IMR-90 (cell line): ENCODE measurements around the gene EID3. TPM values are rescaled to one million over a fixed set of nuclear protein-coding genes. Genes with fewer than 3 reads are reported as not detected.

Experiments
- ATAC-seq: fragments of 200-7000 bp; cut with Tn5 transposase; 2 replicates; pipeline ENCODE4 v1.9.1; 2020; ENCODE audit warnings: low read depth, mild to moderate bottlenecking, moderate library complexity
- BruUV-seq: library from RNA; stranded (reverse); fragments of 400-500 nt; replicated peaks from 2 replicates; lab custom pipeline; 2021; lab: Mats Ljungman, UMichigan
- CTCF ChIA-PET: fragments of 300-600 bp; formaldehyde crosslinking; extraction: SDS; loops from one replicate; lab custom pipeline; 2021; ENCODE audit warnings: antibody characterized with exemption; lab: Yijun Ruan, JAX
- POLR2A ChIA-PET: fragments of 300-600 bp; sonication (Branson Sonifier 250); formaldehyde crosslinking; loops from one replicate; lab custom pipeline; 2022; ENCODE audit warnings: antibody characterized with exemption; ENCODE audit not compliant: unreplicated experiment; lab: Charles Lee
- DNase-seq: peaks from one replicate; pipeline ENCODE4 v3.0.0; 2013
- H2AFZ ChIP-seq: replicated peaks from 2 replicates; pipeline ENCODE3; 2013; ENCODE audit warnings: low read length, mild to moderate bottlenecking; ENCODE audit not compliant: poor library complexity
- H2AK5ac ChIP-seq: 2 replicates; pipeline ENCODE4 v1.6.1; 2013; ENCODE audit warnings: low read depth, low read length, inconsistent platforms
- H2AK9ac ChIP-seq: replicated peaks from 2 replicates; pipeline ENCODE3; 2013; ENCODE audit warnings: mild to moderate bottlenecking, low read depth, low read length, moderate library complexity; ENCODE audit not compliant: poor library complexity
- H2BK120ac ChIP-seq: 2 replicates; pipeline ENCODE4 v1.6.1; 2013; ENCODE audit warnings: low read depth, low read length, inconsistent platforms
- H2BK15ac ChIP-seq: 3 replicates; pipeline ENCODE4 v1.6.1; 2013; ENCODE audit warnings: low read depth, low read length, inconsistent platforms
- H2BK20ac ChIP-seq: 2 replicates; pipeline ENCODE4 v1.6.1; 2013; ENCODE audit warnings: low read depth, mild to moderate bottlenecking, inconsistent platforms, low read length, moderate library complexity
- H2BK5ac ChIP-seq: 2 replicates; pipeline ENCODE4 v1.6.1; 2013; ENCODE audit warnings: mild to moderate bottlenecking, low read depth, low read length, inconsistent platforms; ENCODE audit not compliant: poor library complexity, severe bottlenecking
- H3K14ac ChIP-seq: replicated peaks from 2 replicates; pipeline ENCODE4 v1.6.1; 2013; ENCODE audit warnings: low read depth, low read length, inconsistent platforms
- H3K18ac ChIP-seq: 2 replicates; pipeline ENCODE4 v1.6.1; 2013; ENCODE audit warnings: low read depth, low read length, control low read depth
- H3K23ac ChIP-seq: 2 replicates; pipeline ENCODE4 v1.6.1; 2013; ENCODE audit warnings: low read depth, low read length, inconsistent platforms
- H3K27ac ChIP-seq: 2 replicates; pipeline ENCODE4 v1.5.1; 2013; ENCODE audit warnings: mild to moderate bottlenecking, control low read depth, low read length; ENCODE audit not compliant: insufficient read depth
- H3K27me3 ChIP-seq: 2 replicates; pipeline ENCODE4 v1.6.1; 2013; ENCODE audit warnings: low read length; ENCODE audit not compliant: control insufficient read depth, insufficient read depth
- H3K36me3 ChIP-seq: 2 replicates; pipeline ENCODE4 v1.6.1; 2013; ENCODE audit warnings: low read length, mixed read lengths; ENCODE audit not compliant: control insufficient read depth, insufficient read depth
- H3K4ac ChIP-seq: 2 replicates; pipeline ENCODE4 v1.6.1; 2013; ENCODE audit warnings: low read depth, low read length, inconsistent platforms
- H3K4me1 ChIP-seq: 2 replicates; pipeline ENCODE4 v1.6.1; 2013; ENCODE audit warnings: low read length, mixed read lengths; ENCODE audit not compliant: control insufficient read depth, insufficient read depth
- H3K4me2 ChIP-seq: 2 replicates; pipeline ENCODE4 v1.6.1; 2013; ENCODE audit warnings: low read depth, mild to moderate bottlenecking, control low read depth, low read length, moderate library complexity
- H3K4me3 ChIP-seq: 2 replicates; pipeline ENCODE4 v1.5.1; 2013; ENCODE audit warnings: low read depth, mild to moderate bottlenecking, control low read depth, low read length, moderate library complexity; ENCODE audit not compliant: insufficient read depth
- H3K56ac ChIP-seq: 2 replicates; pipeline ENCODE4 v1.6.1; 2013; ENCODE audit warnings: low read length, inconsistent platforms; ENCODE audit not compliant: insufficient read depth; ENCODE audit errors: extremely low read depth
- H3K79me1 ChIP-seq, 2 experiments: 2 replicates each; pipeline ENCODE4 v1.6.1; 2013; ENCODE audit warnings: low read length in 2 of 2, inconsistent platforms in 1 of 2, low read depth in 1 of 2
- H3K9ac ChIP-seq: 2 replicates; pipeline ENCODE4 v1.6.1; 2013; ENCODE audit warnings: low read depth, low read length, control low read depth
- H3K9me1 ChIP-seq: 2 replicates; pipeline ENCODE4 v1.6.1; 2013; ENCODE audit warnings: low read length, inconsistent platforms; ENCODE audit not compliant: insufficient read depth
- H3K9me3 ChIP-seq: 2 replicates; pipeline ENCODE4 v1.6.1; 2013; ENCODE audit warnings: low read length; ENCODE audit not compliant: control insufficient read depth, insufficient read depth
- H4K20me1 ChIP-seq: 2 replicates; pipeline ENCODE4 v1.6.1; 2013; ENCODE audit warnings: low read length, inconsistent platforms; ENCODE audit not compliant: insufficient read depth
- H4K5ac ChIP-seq: 2 replicates; pipeline ENCODE4 v1.6.1; 2013; ENCODE audit warnings: mild to moderate bottlenecking, low read depth, low read length, control low read depth
- H4K8ac ChIP-seq, 2 experiments: 2 replicates each; pipeline ENCODE4 v1.6.1; 2013; ENCODE audit warnings: low read depth in 2 of 2, low read length in 2 of 2, control low read depth in 1 of 2, inconsistent platforms in 1 of 2
- H4K91ac ChIP-seq: 2 replicates; pipeline ENCODE4 v1.6.1; 2013; ENCODE audit warnings: low read depth, low read length, inconsistent platforms; ENCODE audit not compliant: insufficient read depth
- CEBPB ChIP-seq: IDR thresholded peaks from 2 replicates; pipeline ENCODE4 v1.6.1; 2012; ENCODE audit warnings: low read depth, low read length, improper control_type of control experiment
- MAFK ChIP-seq: IDR thresholded peaks from 2 replicates; pipeline ENCODE4 v1.6.1; 2012; ENCODE audit warnings: low read depth, low read length, improper control_type of control experiment
- MXI1 ChIP-seq: IDR thresholded peaks from 2 replicates; pipeline ENCODE4 v1.6.1; 2012; ENCODE audit warnings: low read depth, mild to moderate bottlenecking, low read length, moderate library complexity, borderline replicate concordance
- NFE2L2 ChIP-seq: fragments of 150-350 bp; IDR thresholded peaks from 2 replicates; pipeline ENCODE4 v1.6.1; 2016; ENCODE audit warnings: low read depth, mild to moderate bottlenecking, low read length
- RFX5 ChIP-seq: IDR thresholded peaks from 2 replicates; pipeline ENCODE4 v1.8.0; 2012; ENCODE audit warnings: low read depth, mild to moderate bottlenecking, low read length, moderate library complexity
- WGBS, 2 experiments: methylation state at CpG; one replicate each; pipeline versions ENCODE4 v1.1.5 to v1.1.7; 2013; ENCODE audit warnings: missing lambda C conversion rate in 2 of 2; ENCODE audit not compliant: insufficient read length in 1 of 2; ENCODE audit errors: extremely low coverage in 2 of 2; 5-methylcytosine and 5-hydroxymethylcytosine counted together
- dilution Hi-C: fragments of 300-500 bp; cut with HindIII; formaldehyde crosslinking; loops from one replicate; pipeline ENCODE4 v1.14.3; 2018; ENCODE audit warnings: low sequenced_read_pairs; ENCODE audit not compliant: unreplicated experiment
- in situ Hi-C: fragments of 300-500 bp; cut with MboI; formaldehyde crosslinking; loops from 3 replicates; pipeline ENCODE4 v1.14.3; 2019; ENCODE audit warnings: low sequenced_read_pairs, inconsistent platforms, mixed read lengths
- intact Hi-C: fragments of 100-400 bp; cut with micrococcal nuclease; formaldehyde crosslinking; loops from 2 replicates; pipeline ENCODE4 v1.10.0; 2022
- polyA plus RNA-seq, 3 experiments: library from polyadenylated mRNA; depleted of rRNA; stranded (reverse); fragments of >200 nt; gene quantifications; 2 replicates each; pipeline ENCODE4 v1.2.3, GENCODE V29; 2012; ENCODE audit warnings: low replicate concordance in 1 of 3
- total RNA-seq: library from RNA; depleted of rRNA; stranded (reverse); fragments of >200 nt; gene quantifications from 2 replicates; pipeline ENCODE4 v1.2.3, GENCODE V29; 2012

EID3 gene
- total and polyA plus RNA-seq, 2 of the 4 experiments (the other 2 are of a cell fraction): 2.2 to 4.1 TPM

DNA sequence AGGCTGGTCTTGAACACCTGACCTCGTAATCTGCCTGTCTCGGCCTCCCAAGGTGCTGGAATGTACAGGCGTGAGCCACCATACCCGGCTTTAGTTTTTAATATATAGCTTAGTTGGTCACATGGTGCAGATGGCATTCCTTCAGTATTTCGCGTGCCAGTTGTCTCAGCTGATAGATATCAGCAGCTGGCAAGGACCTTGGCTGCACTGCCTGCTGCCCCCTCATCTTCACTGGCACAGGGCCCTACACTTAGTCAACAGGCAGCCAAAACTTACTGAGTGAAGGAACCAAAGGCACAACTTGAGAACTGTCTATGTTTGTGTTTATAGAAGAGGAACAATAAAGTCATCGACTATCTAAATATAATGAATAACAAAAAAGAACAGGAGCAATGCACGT is 31.0 kb downstream of the EID3 start:
- Histone ChIP-seq H3K27me3 (no peaks in the 10 kb centered on the region), H2BK120ac (no peak overlapping the region), H3K18ac (no peak overlapping the region), H3K4ac (no peak overlapping the region), H4K5ac (no peak overlapping the region), H3K79me1 (peaks cover 15 to 35% of the 10 kb centered on the region in 2 experiments), H2AK5ac (no peak overlapping the region), H3K9me1 (no peaks in the 10 kb centered on the region), H3K4me2 (no peak overlapping the region), H3K9me3 (no peaks in the 10 kb centered on the region), H4K20me1 (peaks cover 30% of the 10 kb centered on the region), H4K91ac (no peak overlapping the region), H3K27ac (peak overlapping the region; percentile 37; the same call in 1 of the 2 replicates), H4K8ac (no peak overlapping the region), H2BK20ac (no peak overlapping the region), H2AK9ac (no peak overlapping the region), H3K56ac (no peak overlapping the region), H3K36me3 (peaks cover 52% of the 10 kb centered on the region), H3K14ac (no peak overlapping the region), H3K4me1 (peaks cover 2% of the 10 kb centered on the region; the same call in 1 of the 2 replicates), H3K9ac (no peak overlapping the region), H2BK15ac (no peak overlapping the region), H3K4me3 (no peak overlapping the region), H2AFZ (no peak overlapping the region), H3K23ac (no peak overlapping the region), H2BK5ac (no peak overlapping the region)
- DNase-seq (no peak), ATAC-seq (peak; percentile 30)
- ChIA-PET POLR2A (no interaction called here), CTCF (no interaction called here)
- no peak for TF ChIP-seq MXI1
- no peak for TF ChIP-seq MAFK
- no peak for TF ChIP-seq RFX5
- TF ChIP-seq CEBPB: no peak
- no peak for TF ChIP-seq NFE2L2
- BruUV-seq: no TSS peak
- intact Hi-C loops (no loop called here), in situ Hi-C loops (no loop called here), dilution Hi-C loops (no loop called here)
- no CpG with 5 or more reads among the region's 8 CpGs for WGBS, 2 experiments
